Right lobe of liver (tissue), 4 donors: ENCODE measurements around the gene SLCO4A1.

Experiments
- CTCF ChIP-seq, 4 donors: fragments of 200-600 bp in 3 of 4; fragments of 450-650 bp in 1 of 4; IDR thresholded peaks; one replicate each; pipeline versions ENCODE4 v1.5.1 to v1.8.0; 2016 to 2022; ENCODE audit warnings: antibody characterized with exemption in 4 of 4, mild to moderate bottlenecking in 2 of 4
- POLR2A ChIP-seq: fragments of 450-650 bp; IDR thresholded peaks from one replicate; pipeline ENCODE4 v1.6.1; 2017; ENCODE audit warnings: antibody characterized with exemption, mild to moderate bottlenecking
- donor health status: DM: no; HTN: no; CAD: no.
- donor health status: DM: no; HTN: no; CAD: no.
- donor health status: DM: no; HTN: yes; CAD: no.

- TF ChIP-seq POLR2A = no peak
- no peak for TF ChIP-seq CTCF (IDR thresholded peaks at IDR 0.05)
These were observed 33.0 kb upstream of the SLCO4A1 start for GRCh38 chr20:62609279-62609720.
